HG03025 (cell line): ENCODE data around the gene RNF40.

Source experiments
- ATAC-seq: cut with Tn5 transposase; IDR thresholded peaks from one replicate; pipeline ENCODE4 v1.9.1; 2021; ENCODE audit warnings: mild to moderate bottlenecking, moderate library complexity; ENCODE audit not compliant: unreplicated experiment, low FRiP score

The RNF40 gene

GRCh38 chr16:30740364-30741251 lies 21.5 kb upstream of the RNF40 start:
- ATAC-seq: no peak

- ATAC-seq: no peak
Measured at GRCh38 chr16:30741461-30741914, 20.6 kb upstream of the RNF40 start.

GRCh38 chr16:30743716-30744115 lies 18.4 kb upstream of the RNF40 start:
- no peak for ATAC-seq

- no peak for ATAC-seq
Measured at GRCh38 chr16:30744183-30744582, 17.9 kb upstream of the RNF40 start.

- no peak for ATAC-seq
Measured at GRCh38 chr16:30745082-30745481, 17.0 kb upstream of the RNF40 start.

GRCh38 chr16:30746638-30747175 lies 15.4 kb upstream of the RNF40 start:
- ATAC-seq: no peak

- no peak for ATAC-seq
Measured at GRCh38 chr16:30747331-30747730, 14.8 kb upstream of the RNF40 start.

- ATAC-seq: peak; percentile 91
Measured at GRCh38 chr16:30747799-30748633, 14.1 kb upstream of the RNF40 start, which contains the start of gene PHKG2. PHKG2 (plus strand) TSS chr16:30748425; CDS start chr16:30748821, 396 bp downstream.

- peak; percentile 21 for ATAC-seq
Measured at GRCh38 chr16:30748634-30749445, 13.3 kb upstream of the RNF40 start.

- ATAC-seq: no peak
Measured at GRCh38 chr16:30750201-30750600, 11.9 kb upstream of the RNF40 start.

GRCh38 chr16:30750876-30751465 lies 11.2 kb upstream of the RNF40 start:
- no peak for ATAC-seq

- no peak for ATAC-seq
Measured at GRCh38 chr16:30753596-30753995, 8.5 kb upstream of the RNF40 start.

- no peak for ATAC-seq
Measured at GRCh38 chr16:30755955-30756780, 6.0 kb upstream of the RNF40 start.

- no peak for ATAC-seq
Measured at GRCh38 chr16:30756781-30757100, 5.4 kb upstream of the RNF40 start.

GRCh38 chr16:30757316-30757715 lies 4.8 kb upstream of the RNF40 start:
- no peak for ATAC-seq

- no peak for ATAC-seq
Measured at GRCh38 chr16:30758988-30759491, 3.1 kb upstream of the RNF40 start.

- no peak for ATAC-seq
Measured at GRCh38 chr16:30760001-30760559, 2.0 kb upstream of the RNF40 start.

GRCh38 chr16:30760577-30761426 lies 1.3 kb upstream of the RNF40 start:
- ATAC-seq: no peak
